ENCODE data around the gene KNOP1.

- TF ChIP-seq ARNTL (CRISPR knock-in tag; IDR thresholded peaks at IDR 0.05; ENCODE audit: borderline replicate concordance, low read depth) = no peak
- TF ChIP-seq, protein P1, sequence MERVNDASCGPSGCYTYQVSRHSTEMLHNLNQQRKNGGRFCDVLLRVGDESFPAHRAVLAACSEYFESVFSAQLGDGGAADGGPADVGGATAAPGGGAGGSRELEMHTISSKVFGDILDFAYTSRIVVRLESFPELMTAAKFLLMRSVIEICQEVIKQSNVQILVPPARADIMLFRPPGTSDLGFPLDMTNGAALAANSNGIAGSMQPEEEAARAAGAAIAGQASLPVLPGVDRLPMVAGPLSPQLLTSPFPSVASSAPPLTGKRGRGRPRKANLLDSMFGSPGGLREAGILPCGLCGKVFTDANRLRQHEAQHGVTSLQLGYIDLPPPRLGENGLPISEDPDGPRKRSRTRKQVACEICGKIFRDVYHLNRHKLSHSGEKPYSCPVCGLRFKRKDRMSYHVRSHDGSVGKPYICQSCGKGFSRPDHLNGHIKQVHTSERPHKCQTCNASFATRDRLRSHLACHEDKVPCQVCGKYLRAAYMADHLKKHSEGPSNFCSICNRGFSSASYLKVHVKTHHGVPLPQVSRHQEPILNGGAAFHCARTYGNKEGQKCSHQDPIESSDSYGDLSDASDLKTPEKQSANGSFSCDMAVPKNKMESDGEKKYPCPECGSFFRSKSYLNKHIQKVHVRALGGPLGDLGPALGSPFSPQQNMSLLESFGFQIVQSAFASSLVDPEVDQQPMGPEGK (CRISPR knock-in tag; IDR thresholded peaks at IDR 0.05; ENCODE audit: borderline replicate concordance) = no peak
- TF ChIP-seq CSDC2 (CRISPR knock-in tag; IDR thresholded peaks at IDR 0.05) = no peak
- no peak for TF ChIP-seq ESRRG (CRISPR knock-in tag; IDR thresholded peaks at IDR 0.05)
- no peak for TF ChIP-seq ZNF8 (CRISPR knock-in tag; IDR thresholded peaks at IDR 0.05)
- no peak for TF ChIP-seq ZFP3 (CRISPR knock-in tag; IDR thresholded peaks at IDR 0.05)
- TF ChIP-seq ZNF565 (CRISPR knock-in tag; conservative IDR thresholded peaks at IDR 0.05; ENCODE audit: low read depth) = no peak
- TF ChIP-seq SNAI2 (CRISPR knock-in tag; IDR thresholded peaks at IDR 0.05) = no peak
- TF ChIP-seq ZNF70 (CRISPR knock-in tag; IDR thresholded peaks at IDR 0.05) = no peak
These were observed 36.0 kb upstream of the KNOP1 start for GRCh38 chr16:19753815-19754643.

Measured in SK-N-SH treated with all-trans-retinoic acid at 6 μM for 48 hours (cell line).